Activated CD4-positive, alpha-beta T cell treated with anti-CD3 and anti-CD28 coated beads, Interleukin-2, Interleukin-6, amounts not matched to agents 100 ng/mL and 50 ng/mL, durations not matched to agents 16 hours and 8 hours (primary cell): ENCODE results near the gene FANK1.
"Not testable (repeated sequence)": the region's sequence is repeated elsewhere in the genome, so short reads cannot be mapped to it uniquely, and the experiment has no call there.

Source experiments
- DNase-seq: peaks from one replicate; pipeline ENCODE4 v3.0.0-alpha.2; 2020

FANK1 gene

DNA sequence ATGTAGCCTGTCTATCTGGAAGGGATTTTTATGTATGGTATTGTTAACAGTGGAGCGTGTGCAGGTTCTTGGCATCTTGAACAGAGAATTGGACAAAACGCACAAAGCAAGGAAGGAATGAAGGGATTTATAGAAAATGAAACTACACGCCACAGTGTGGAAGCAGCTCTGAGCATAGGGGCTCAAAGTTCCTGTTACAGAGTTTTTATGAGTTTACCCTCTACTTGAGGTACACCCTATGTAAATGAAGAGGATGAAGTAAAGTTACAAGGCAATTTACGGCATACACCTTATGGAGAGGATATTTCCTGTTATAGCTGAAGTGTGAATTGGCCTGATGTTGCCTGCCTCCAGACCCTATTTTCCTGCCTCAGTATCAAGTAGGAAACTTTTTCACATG, 33.3 kb downstream of the FANK1 start:
- no peak for DNase-seq

DNA sequence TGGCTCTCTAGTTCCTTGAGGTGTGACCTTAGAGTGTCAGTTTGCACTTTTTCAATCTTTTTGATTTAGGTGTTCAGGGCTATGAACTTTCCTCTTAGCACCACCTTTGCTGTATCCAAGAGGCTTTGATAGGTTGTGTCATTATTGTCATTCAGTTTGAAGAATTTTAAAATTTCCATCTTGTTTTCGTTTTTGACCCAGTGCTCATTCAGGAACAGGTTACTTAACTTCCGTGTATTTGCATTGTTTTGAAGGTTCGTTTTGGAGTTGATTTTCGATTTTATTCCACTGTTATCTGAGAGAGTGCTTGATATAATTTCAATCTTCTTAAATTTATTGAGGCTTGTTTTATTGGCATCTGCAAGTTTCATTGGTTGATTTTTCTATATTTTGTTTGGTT, 37.3 kb downstream of the FANK1 start:
- DNase-seq, result no peak

DNA sequence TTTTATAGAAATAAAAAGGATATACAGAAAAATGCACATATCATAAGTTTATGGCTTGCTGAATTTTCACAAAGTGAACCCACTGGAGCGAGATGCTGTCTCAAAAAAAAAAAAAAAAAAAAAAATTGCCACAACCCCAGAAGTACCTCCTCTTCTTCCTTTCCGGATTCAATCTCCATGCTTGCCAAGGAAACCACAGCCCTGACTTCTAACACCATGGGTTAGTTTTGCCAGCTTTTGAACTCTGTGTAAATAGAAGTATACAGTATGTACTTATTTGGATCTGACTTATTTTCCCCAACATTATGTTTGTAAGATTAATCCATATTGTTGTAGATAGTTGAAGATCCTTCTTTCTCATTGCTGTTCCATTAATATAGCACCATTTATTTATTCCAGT, 40.0 kb downstream of the FANK1 start:
- no peak for DNase-seq

DNA sequence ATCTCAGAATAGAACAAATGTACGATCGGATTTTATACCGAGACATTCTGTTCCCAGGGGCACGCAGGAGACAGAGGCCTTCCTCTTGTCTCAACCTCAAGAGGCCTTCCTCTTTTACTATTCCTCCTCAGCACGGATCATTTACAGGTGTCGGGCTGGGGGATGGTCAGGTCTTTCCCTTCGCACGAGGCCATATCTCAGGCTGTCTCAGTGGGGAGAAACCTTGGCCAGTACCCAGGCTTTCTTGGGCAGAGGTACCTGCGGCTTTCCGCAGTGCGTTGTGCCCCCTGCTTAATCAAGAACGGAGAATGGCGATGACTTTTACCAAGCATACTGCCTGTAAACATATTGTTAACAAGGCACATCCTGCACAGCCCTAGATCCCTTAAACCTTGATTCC, 44.2 kb downstream of the FANK1 start:
- DNase-seq, result no peak

DNA sequence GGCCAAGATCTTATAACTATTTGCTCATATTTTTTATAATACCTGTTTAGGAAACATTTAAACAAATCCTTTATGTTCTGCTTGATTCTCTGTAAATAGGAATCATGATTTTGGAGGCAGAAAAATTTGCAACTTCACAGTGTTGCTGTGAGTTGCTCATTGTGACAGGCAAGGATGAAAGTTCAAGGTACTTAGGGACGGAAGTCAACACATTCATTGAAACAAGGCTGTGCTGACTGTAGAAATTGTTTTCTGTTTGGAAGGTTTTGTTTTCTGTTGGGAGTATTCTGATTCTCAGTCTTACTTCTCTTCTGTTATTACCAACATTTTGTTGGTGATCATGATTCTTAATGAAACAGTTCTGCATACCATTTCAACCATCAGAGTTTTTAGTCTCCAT, 54.9 kb downstream of the FANK1 start:
- no peak for DNase-seq

DNA sequence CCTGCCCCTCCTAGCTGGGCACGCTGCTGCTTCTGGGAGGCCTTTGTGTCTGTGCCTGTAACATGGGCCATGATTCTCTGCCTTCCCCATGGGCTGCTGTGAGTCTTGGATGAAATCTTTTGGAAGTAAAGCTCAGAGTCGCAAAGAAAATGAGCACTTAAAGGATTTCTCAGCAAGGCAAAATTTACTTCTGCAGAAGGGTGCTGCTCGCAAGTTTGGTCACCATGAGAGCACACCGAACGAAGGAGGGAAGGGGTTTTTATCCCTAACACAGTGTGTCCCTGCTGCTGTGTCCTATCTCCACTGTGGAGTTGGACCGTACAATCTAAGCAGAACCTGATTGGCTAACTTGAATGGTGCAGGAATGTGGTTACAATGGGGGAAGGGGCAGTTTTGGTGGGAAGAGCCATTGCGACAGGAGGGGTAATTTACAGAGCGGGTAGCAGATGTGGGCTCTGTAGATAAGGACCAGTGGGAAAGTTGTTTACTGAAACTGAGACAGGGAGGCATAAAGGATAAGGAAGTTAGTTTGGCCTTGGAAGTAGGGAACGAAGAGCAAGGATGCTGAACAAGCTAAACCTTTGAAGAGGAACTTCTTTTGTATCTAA, 57.5 kb downstream of the FANK1 start:
- no peak for DNase-seq

DNA sequence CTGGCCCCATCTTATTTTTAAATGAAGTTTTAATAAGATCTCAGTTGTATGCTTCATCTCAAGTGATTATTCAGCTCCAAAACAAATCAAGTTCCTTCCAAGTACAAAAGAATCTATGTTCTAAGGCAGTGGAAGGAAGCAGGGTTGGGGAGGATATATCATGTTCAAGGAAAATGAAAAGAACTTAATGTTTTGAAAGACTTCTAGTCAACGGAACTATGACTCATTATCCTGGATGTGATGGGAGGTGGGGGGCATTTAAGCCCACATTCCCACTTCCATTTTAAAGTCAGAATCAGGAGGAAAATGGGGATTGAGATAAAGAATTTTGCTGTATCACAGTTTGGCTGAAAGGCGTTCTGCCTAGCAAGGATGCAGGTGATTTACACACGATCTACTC, 59.4 kb downstream of the FANK1 start:
- DNase-seq, result no peak

DNA sequence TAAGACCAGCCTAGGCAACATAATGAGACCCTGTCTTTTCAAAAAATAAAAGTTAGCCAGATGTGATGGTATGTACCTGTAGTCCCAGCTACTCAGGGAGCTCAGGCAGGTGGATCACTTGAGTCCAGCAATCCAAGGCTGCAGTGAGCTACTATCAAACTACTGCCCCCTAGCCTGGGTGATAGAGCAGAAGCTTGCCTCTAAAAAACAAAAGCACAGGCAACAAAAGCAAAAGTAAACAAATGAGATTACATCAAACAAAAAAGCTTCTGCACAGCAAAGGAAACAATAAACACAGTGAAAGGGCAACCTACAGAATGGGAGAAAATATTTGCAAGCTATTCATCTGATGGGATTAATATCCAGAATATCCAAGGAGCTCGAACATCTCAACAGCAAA, 65.4 kb downstream of the FANK1 start:
- no peak for DNase-seq

DNA sequence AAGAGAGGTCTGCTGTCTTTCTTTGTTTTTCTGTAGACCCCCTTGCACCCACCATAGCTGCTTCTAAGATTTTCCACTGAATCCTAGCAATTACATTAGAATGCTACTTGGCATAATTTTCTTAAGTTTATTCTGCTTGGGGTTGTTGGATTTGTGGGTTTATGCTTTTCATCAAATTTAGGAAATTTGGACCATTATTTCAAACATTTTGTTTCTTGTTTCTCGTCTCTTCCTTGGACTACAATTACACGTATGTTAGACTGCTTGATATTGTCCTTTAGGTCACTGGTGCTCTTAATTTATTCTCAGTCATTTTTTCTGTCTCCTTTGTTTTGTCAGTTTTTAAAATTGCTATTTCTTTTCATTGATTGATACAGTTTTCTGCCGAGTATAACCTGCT, 65.8 kb downstream of the FANK1 start:
- DNase-seq, result no peak

DNA sequence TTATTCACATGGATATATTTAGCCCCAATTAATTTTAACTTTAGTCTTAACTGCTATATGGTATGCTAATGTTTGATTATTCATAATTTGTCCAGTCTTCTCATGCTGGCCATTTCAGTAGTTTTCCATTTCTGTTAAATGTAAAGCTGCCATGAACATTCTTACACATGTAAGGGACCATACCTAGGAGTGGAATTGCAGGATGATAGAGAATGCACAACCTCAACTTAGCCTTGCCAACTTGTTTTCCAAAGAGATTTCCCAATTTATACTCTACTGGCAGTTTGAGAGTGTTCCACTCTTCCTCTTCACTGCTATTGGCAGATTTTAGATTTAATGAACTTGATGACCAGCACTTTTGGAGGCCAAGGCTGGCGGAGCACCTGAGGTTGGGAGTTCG, 68.2 kb downstream of the FANK1 start:
- no peak for DNase-seq

DNA sequence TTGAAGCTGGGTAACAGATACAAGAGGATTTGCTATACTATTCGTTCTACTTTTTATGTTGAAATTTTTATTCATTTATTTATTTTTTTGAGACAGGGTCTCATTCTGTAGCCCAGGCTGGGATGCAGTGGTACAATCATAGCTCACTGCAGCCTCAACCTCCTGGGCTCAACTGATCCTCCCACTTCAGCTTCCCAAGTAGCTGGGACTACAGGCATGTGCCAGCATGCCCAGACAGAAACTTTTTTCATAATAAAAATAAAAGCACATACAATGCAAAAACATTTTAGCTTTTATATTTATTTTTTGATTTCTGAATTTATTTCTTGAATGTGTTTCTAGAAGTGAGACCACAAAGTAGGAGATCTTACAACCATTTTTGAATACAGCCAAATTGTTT, 71.2 kb downstream of the FANK1 start:
- DNase-seq, result no peak

DNA sequence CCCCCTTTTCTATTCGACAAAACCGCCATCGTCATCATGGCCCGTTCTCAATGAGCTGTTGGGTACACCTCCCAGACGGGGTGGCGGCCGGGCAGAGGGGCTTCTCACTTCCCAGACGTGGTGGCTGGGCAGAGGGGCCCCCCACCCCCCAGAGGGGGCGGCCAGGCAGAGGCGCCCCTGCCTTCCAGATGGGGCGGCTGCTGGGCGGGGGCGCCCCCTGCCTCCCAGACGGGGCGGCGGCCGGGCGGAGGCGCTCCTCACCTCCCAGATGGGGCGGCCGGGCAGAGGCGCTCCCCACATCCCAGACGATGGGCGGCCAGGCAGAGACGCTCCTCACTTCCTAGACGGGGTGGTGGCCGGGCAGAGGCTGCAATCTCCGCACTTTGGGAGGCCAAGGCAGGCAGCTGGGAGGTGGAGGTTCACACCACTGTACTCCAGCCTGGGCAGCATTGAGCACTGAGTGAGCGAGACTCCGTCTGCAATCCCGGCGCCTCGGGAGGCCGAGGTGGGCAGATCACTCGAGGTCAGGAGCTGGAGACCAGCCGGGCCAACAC, 73.8 kb downstream of the FANK1 start:
- not testable (repeated sequence) for DNase-seq

DNA sequence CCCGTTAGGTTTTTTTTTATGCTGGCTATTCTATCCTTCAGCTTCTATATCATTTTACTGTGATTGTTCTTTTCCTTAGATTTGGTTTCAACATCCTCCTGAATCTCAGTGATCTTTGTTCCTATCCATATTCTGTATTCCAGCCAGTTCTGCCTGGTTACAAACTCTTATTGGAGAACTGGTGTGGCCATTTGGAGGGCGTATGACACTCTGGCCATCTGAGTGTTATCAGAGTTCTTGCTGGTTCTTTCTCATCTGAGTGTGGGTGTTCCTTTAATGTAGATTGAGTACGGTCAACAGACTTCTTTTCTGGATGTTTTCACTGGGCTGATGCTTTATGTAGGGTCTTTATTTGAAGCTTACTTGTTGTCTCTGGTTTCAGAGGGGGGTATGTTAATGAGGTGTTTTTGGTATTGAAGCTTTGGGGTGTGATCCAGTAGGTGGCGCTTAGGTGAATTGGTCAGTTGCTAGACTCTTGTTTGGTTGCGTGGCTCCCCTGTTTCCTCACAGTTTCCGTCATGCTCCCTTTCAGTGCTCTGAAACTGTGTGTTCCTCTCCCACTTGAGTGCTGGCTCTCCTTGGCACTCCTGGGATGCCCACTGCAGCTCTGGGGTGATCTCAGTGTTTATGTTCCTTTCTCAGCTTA, 80.7 kb downstream of the FANK1 start:
- DNase-seq, result no peak

DNA sequence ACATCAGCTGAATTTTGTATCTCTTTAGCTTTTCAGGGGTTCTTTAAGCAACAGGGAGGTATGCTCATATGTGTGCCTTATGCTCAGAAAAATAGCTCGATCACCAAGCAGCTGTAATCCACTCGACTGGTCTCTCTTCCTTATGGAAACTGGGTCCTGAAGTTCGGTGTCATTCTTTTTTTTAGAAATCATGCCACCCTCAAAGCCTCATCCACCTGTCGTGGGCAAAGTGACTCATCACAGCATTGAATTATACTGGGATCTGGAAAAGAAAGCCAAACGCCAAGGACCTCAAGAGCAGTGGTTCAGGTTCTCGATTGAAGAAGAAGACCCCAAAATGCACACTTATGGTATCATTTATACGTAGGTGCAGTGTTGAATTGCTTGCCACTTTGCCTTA, 83.6 kb downstream of the FANK1 start:
- DNase-seq, result no peak

DNA sequence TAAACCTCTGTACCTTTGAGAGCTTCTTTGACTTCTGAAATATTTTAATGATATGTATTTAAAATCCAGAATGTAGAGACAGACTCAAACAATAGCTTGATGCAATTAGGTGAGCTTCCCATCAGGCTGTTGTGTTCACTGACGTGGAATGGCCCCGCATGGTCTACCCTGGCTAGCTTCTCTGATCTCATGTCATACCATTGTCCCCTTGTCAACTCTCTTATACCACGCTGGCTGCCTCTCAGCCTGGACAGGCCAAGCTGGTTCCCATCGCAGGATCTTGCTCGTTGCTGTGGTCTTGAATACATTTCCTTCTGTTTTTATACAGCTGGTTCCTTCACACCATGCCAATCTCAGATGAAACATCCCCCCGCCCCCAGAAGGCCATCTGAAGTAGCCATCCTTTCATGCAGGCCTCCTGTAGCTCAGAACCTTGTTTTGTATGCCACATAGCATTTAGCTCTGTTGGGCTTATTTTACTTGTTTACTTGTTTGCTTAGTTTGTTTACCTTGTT, 84.2 kb downstream of the FANK1 start:
- DNase-seq, result no peak

DNA sequence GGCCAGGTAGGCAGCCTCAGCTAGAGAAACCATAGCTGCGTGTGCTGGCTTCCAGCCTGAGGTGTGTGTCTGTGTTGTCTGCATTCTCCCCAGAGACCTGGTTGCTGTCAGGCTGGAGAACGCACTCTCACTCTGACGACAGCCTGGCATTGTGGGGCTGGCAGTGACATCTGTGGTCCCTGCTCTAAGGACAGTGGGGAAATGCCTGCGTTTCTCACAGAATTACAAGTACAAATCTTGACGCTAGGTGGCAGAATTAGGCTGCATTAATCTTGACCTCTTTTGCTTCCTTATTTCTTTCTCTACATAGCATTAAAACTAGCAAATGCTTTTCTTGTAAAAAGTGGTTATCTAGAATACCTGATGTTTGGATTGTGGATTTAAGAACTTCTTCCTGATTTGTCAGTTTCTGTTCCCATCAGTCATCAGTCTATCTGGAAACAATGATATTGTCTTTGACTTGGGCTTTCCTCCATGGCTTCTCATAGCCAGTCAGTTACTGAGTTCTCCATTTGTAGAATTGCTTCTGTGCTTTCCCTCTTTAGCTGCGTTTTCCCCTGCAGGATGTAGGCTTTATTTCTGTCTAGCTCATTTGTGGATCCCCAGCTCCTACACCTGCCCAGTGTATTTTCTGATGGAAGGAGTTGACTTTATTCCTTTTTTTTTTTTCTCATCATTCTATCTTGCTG, 86.0 kb downstream of the FANK1 start:
- DNase-seq, result peak; percentile 58

DNA sequence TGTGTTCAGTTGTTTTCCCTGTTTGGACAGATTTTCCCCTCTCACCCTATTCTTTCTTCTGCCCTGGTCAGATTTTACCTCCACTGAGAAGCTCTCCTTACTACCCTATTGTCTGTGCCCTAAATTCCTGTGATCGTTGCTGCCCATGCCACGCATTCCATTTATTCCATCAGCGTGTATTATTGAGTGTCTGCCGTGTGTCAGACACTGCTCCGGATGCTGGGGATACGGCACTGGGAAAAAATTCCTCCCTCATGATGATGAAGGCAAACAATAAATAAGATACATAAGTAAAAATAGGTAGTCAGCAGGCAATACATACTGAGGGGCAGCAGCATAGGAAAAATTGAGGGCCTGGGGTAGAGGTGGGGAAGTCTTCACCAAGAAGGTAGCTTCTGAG, 86.8 kb downstream of the FANK1 start:
- no peak for DNase-seq

DNA sequence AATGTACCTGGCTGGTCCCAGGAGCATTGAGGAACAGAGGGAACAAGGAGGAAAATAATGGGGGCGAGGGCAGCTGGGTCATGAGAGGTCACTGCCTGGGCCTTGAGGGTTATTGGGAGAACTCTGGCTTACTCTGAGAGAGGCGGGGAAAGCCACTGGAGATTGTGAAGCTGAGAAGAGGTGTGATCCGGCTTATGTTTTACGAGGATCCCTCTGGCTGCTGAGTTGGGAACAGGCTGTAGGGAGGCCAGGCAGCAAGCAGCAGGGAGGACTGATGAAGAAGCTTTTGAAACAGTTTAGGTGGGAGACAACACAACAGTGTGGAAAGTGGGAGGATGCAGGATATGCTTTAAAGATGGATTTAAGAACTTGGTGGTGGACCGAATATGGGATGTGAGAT, 87.3 kb downstream of the FANK1 start:
- DNase-seq, result no peak

DNA sequence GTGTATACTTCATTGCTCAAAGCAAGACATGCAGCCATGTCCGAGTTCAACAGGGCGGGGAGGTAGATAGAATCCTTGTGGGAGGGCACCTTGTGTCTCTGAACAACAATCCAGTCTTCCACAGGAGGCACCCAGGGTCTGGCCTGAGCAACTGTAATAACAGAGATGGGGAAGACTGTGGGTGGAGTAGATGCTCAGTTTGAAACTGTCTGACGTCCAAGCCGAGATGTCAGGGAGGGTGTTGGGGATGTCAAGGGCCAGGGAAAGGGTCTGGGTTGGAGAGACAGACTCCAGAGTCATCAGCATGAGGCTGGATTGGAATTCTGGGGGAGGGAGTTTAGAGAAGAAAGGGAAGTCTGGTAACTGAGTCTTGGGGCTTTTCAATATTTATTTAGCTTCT, 88.0 kb downstream of the FANK1 start:
- DNase-seq, result no peak

DNA sequence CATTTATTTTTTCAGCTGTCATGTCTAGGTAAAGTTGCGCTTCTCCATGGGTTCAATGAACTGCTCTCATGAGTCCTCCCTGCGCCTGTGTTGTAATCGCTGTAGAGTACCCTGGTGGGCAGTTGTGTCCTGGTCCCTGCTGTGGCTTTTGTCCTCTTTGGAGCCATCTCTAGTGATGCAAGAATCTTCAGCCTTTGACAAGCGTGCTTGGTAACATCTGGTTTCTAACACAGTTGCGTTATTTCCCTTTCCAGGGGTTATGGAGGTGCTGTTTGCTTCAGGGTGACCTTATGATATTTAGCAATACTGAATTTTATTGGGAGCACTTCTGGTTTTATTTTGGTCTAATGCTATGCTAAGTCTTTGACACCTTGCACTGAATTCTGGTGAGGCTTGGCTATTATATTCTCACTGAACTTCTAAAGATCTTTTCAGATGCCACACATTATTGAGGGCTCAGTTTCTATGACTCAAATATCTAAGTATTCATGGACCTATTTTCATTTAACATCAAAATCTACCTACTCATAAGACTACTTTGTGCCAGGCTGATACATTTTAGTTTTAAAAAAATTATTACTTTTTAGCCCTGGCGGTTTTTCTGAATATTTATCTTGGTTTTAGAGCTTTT, 88.6 kb downstream of the FANK1 start:
- DNase-seq, result no peak

DNA sequence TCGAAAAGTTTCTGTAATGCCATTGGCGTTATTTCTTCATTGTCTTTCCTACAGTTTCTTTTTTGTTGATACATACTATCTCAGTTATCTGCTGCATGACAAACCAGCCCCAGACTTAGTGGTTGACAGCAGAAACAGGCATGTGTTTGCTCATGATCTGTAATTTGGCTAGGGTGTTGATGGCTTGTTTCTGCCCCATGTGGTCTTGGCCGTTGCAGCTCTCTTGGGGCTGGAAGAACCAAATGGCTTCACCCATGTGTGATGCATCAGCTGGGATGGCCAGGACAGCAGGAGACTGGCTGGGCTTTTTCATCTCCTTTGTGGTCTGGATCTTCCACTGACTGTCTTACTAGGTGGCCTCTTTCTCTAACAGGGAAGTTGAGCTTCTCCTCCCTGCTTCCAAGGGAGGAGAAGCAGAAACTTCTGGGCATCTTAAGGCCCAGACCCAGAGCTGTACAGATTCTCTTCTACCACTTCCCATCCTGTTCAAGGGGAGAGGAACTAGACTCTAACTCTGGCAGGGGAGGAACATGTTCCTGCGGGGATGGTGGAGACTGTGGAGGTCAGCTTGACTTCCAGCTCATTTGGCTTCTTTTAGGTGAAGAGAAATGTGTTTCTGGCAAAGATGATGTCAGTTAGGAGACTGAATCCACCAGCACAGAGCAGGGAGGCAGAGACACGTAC, 89.3 kb downstream of the FANK1 start:
- no peak for DNase-seq

DNA sequence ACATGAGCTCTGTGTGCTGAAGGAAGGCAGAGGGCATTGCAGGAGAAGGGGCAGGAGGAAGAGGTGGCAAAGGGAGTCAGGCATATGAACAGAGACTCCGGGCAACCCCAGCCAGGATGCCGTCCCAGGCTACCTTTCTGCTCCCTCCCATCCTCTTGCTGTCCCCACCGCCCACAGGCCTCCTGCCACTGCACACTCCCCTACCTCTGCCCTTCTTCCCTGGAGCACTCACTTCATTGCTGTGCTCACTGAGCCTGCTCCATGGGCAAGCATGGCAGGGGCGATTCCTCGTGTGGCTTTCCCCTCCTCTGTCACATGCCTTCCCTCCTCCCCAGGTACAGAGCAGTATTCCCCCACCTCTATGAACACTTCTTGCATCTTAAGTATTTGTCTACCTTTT, 93.4 kb downstream of the FANK1 start:
- no peak for DNase-seq

DNA sequence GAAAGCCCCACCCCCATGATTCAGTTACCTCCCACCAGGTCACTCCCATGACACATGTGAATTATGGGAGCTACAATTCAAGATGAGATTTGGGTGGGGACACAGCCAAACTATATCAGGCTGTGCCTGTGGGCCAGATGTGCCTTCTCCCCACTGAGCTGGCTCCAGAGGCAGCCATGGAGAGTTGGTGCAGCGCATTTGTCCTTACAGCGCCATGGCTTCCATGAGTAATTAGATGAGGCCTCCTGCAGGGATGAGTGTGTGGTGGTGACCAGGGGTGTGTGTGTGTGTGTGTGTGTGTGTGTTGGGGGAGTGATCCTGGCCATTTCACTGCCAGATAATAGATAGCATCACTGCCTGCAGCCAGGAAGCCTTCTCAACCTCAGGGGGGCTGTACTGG, 94.6 kb downstream of the FANK1 start:
- DNase-seq, result no peak
